GM12878 (cell line): Measurements from ENCODE around the gene CCDC178. TPM values are rescaled to one million over a fixed set of nuclear protein-coding genes. Genes with fewer than 3 reads are reported as not detected.

Experiments used
- ATAC-seq: fragments of 200-7000 bp; cut with Tn5 transposase; 3 replicates; pipeline ENCODE4 v1.9.1; 2020; ENCODE audit warnings: mild to moderate bottlenecking, moderate library complexity
- BruUV-seq: library from RNA; stranded (reverse); fragments of 400-500 nt; replicated peaks from 2 replicates; lab custom pipeline; 2021; lab: Mats Ljungman, UMichigan
- CTCF ChIA-PET: fragments of 300-600 bp; sonication (Branson Sonifier 250); formaldehyde crosslinking; extraction: SDS; loops from one replicate; lab custom pipeline; 2021; ENCODE audit warnings: inconsistent platforms; lab: Yijun Ruan, JAX
- POLR2A ChIA-PET: fragments of 350-600 bp; formaldehyde crosslinking; extraction: SDS; loops from one replicate; lab custom pipeline; 2021; ENCODE audit warnings: inconsistent platforms; lab: Charles Lee
- RAD21 ChIA-PET: fragments of 300-600 bp; sonication (Branson Sonifier 250); formaldehyde crosslinking; loops from one replicate; lab custom pipeline; 2023; ENCODE audit warnings: antibody characterized with exemption; ENCODE audit not compliant: unreplicated experiment; lab: Charles Lee
- SMC1A ChIA-PET: fragments of 300-600 bp; sonication (Branson Sonifier 250); formaldehyde crosslinking; loops from one replicate; lab custom pipeline; 2023; ENCODE audit not compliant: unreplicated experiment, uncharacterized antibody; lab: Charles Lee
- DNase-seq: peaks from one replicate; pipeline ENCODE4 v3.0.0-alpha.2; 2011; ENCODE audit warnings: low read depth, low spot score
- FAIRE-seq: peaks from 3 replicates; lab custom pipeline; 2011; peaks lifted over from hg19 to GRCh38; lab: Jason Lieb, UNC
- H2AFZ ChIP-seq: 2 replicates; pipeline ENCODE4 v1.6.0; 2011; ENCODE audit warnings: low read depth, low read length, control low read depth; ENCODE audit not compliant: control insufficient read depth
- H3K27ac ChIP-seq: 2 replicates; pipeline ENCODE4 v1.5.1; 2011; ENCODE audit warnings: control low read depth; ENCODE audit not compliant: control insufficient read depth, insufficient read depth
- H3K27me3 ChIP-seq, 2 experiments: replicated peaks in 1 of 2; 2 replicates each; pipeline versions ENCODE4 v1.6.0 to v1.6.1; 2011; ENCODE audit warnings: low read length in 1 of 2; ENCODE audit not compliant: control insufficient read depth in 2 of 2, insufficient read depth in 2 of 2
- H3K36me3 ChIP-seq, 2 experiments: 2 replicates each; pipeline ENCODE4 v1.5.1; 2011; ENCODE audit warnings: low read length in 1 of 2; ENCODE audit not compliant: control insufficient read depth in 2 of 2, insufficient read depth in 2 of 2
- H3K4me1 ChIP-seq: 2 replicates; pipeline ENCODE4 v1.6.1; 2011; ENCODE audit warnings: mild to moderate bottlenecking, low read length, moderate library complexity, mixed read lengths; ENCODE audit not compliant: control insufficient read depth, insufficient read depth
- H3K4me2 ChIP-seq: 2 replicates; pipeline ENCODE4 v1.6.0; 2011; ENCODE audit warnings: control low read depth; ENCODE audit not compliant: control insufficient read depth, insufficient read depth
- H3K4me3 ChIP-seq: fragments of 200-600 bp; sonication (generic); 2 replicates; pipeline ENCODE4 v1.5.1; 2016
- H3K79me2 ChIP-seq: 2 replicates; pipeline ENCODE4 v1.6.0; 2011; ENCODE audit warnings: low read length; ENCODE audit not compliant: control insufficient read depth, insufficient read depth
- H3K9ac ChIP-seq: 2 replicates; pipeline ENCODE4 v1.8.0; 2011; ENCODE audit warnings: low read length, control low read depth, mixed read lengths; ENCODE audit not compliant: control insufficient read depth, insufficient read depth
- H3K9me3 ChIP-seq: replicated peaks from 3 replicates; pipeline ENCODE4 v1.5.1; 2011; ENCODE audit warnings: mild to moderate bottlenecking, low read length; ENCODE audit not compliant: control insufficient read depth, insufficient read depth
- H4K20me1 ChIP-seq: 2 replicates; pipeline ENCODE4 v1.6.0; 2011; ENCODE audit not compliant: control insufficient read depth, insufficient read depth
- BACH1 ChIP-seq: fragments of 450-650 bp; IDR thresholded peaks from 2 replicates; pipeline ENCODE4 v1.6.1; 2017; ENCODE audit warnings: mild to moderate bottlenecking, borderline replicate concordance
- CEBPZ ChIP-seq: fragments of 150-350 bp; IDR thresholded peaks from 2 replicates; pipeline ENCODE4 v1.6.1; 2016; ENCODE audit warnings: low read depth, low read length
- DPF2 ChIP-seq: fragments of 450-650 bp; IDR thresholded peaks from 2 replicates; pipeline ENCODE4 v1.6.1; 2017; ENCODE audit warnings: mild to moderate bottlenecking
- IKZF2 ChIP-seq, 2 experiments: fragments of 450-650 bp; IDR thresholded peaks; 2 replicates each; pipeline ENCODE4 v1.6.1; 2017; ENCODE audit warnings: mild to moderate bottlenecking in 2 of 2, moderate library complexity in 2 of 2
- JUND ChIP-seq: IDR thresholded peaks from 2 replicates; pipeline ENCODE4 v1.6.1; 2012; ENCODE audit warnings: low read depth, mild to moderate bottlenecking, low read length, improper control_type of control experiment, moderate library complexity
- MTA2 ChIP-seq: fragments of 450-650 bp; IDR thresholded peaks from 2 replicates; pipeline ENCODE4 v1.6.1; 2016; ENCODE audit warnings: low read depth, mild to moderate bottlenecking, moderate library complexity
- NKRF ChIP-seq: fragments of 450-650 bp; conservative IDR thresholded peaks from 2 replicates; pipeline ENCODE4 v1.6.1; 2017; ENCODE audit warnings: mild to moderate bottlenecking, moderate library complexity
- RCOR1 ChIP-seq: conservative IDR thresholded peaks from 2 replicates; pipeline ENCODE4 v1.6.1; 2012; ENCODE audit warnings: low read depth, low read length, improper control_type of control experiment
- RFX5 ChIP-seq: IDR thresholded peaks from 2 replicates; pipeline ENCODE4 v1.6.1; 2011; ENCODE audit warnings: low read depth, low read length, improper control_type of control experiment
- SMC3 ChIP-seq: IDR thresholded peaks from 2 replicates; pipeline ENCODE4 v1.6.1; 2011; ENCODE audit warnings: low read length, improper control_type of control experiment, borderline replicate concordance
- SP1 ChIP-seq: IDR thresholded peaks from one replicate; pipeline ENCODE4 v1.6.1; 2011; ENCODE audit warnings: low read depth, low read length
- TCF3 ChIP-seq: IDR thresholded peaks from 2 replicates; pipeline ENCODE4 v1.6.1; 2012; ENCODE audit warnings: low read depth, mild to moderate bottlenecking, low read length, borderline replicate concordance; ENCODE audit not compliant: insufficient read depth
- ZNF592 ChIP-seq: fragments of 450-650 bp; IDR thresholded peaks from 2 replicates; pipeline ENCODE4 v1.6.1; 2017; ENCODE audit warnings: mild to moderate bottlenecking, moderate library complexity
- WGBS: methylation state at CpG from one replicate; pipeline ENCODE4 v1.1.6; 2016; ENCODE audit warnings: low lambda C conversion rate; ENCODE audit not compliant: insufficient replicate concordance, insufficient coverage; ENCODE audit errors: missing lambda C conversion rate; 5-methylcytosine and 5-hydroxymethylcytosine counted together
- in situ Hi-C: fragments of 300-500 bp; cut with MboI; formaldehyde crosslinking; loops from 9 replicates; pipeline ENCODE4 v1.14.3; 2018; ENCODE audit warnings: mixed read lengths
- intact Hi-C: fragments of 100-400 bp; cut with micrococcal nuclease; formaldehyde crosslinking; loops from one replicate; pipeline ENCODE4 v1.14.2; 2022; ENCODE audit not compliant: unreplicated experiment
- polyA plus RNA-seq, 11 experiments: library from polyadenylated mRNA; depleted of rRNA in 4 of 11; unstranded in 6 of 11; stranded (reverse) in 5 of 11; fragments of >200 nt; fragmentation: Nextera tagmentation in 4 of 11; fragmentation: Illumina TruSeq in 1 of 11; extraction: Ambion mirVana in 4 of 11; extraction: Trizol in 1 of 11; gene quantifications; 1 replicate in 1 of 11; 2 replicates in 10 of 11; pipeline versions ENCODE4 v1.2.1 to v1.2.3, GENCODE V29; 2011 to 2016; ENCODE audit warnings: inconsistent platforms in 2 of 11, missing spikeins in 2 of 11, low read depth in 1 of 11
- total RNA-seq, 4 experiments: library from RNA; depleted of rRNA in 3 of 4; stranded (reverse); fragments of >200 nt in 3 of 4; fragmentation: Illumina TruSeq in 1 of 4; extraction: Trizol in 1 of 4; gene quantifications; 2 replicates each; pipeline versions ENCODE4 v1.2.1 to v1.2.3, GENCODE V29; 2013 to 2021

CCDC178 gene
- total and polyA plus RNA-seq, 10 of the 15 experiments (the other 5 are each of a cell fraction or from before 2014, with no cell fraction given), result 0.04 TPM; not detected in 9

- no peak for TF ChIP-seq NKRF
Observed at GRCh38 chr18:33307520-33307919, 133.0 kb downstream of the CCDC178 start (continued).

- WGBS, result 18% methylated on average over 3 of the region's 3 CpGs
- Histone ChIP-seq H3K27me3 (no peaks in the 10 kb centered on the region), H3K4me1 (no peaks in the 10 kb centered on the region)
- TF ChIP-seq SMC3 (no peak), JUND (no peak), TCF3 (no peak), ZNF592 (no peak), RFX5 (no peak), DPF2 (no peak), SP1 (no peak), IKZF2 (IDR thresholded peaks at IDR 0.05) (no peak), MTA2 (no peak), BACH1 (no peak), CEBPZ (no peak), RCOR1 (no peak)
- TF ChIP-seq, all 136 proteins: peak for 0
- no peak overlapping the region for H3K4me2 ChIP-seq
- intact Hi-C loops, result no loop called here
- H4K20me1 ChIP-seq, result no peaks in the 10 kb centered on the region
- FAIRE-seq (no peak), ATAC-seq (no peak), DNase-seq (no peak)
- RAD21 ChIA-PET, result no interaction called here
- no peak overlapping the region for H2AFZ ChIP-seq
- no peak overlapping the region for H3K4me3 ChIP-seq
- no peak overlapping the region for H3K27ac ChIP-seq
- no peaks in the 10 kb centered on the region for H3K36me3 ChIP-seq
- POLR2A ChIA-PET, result no interaction called here
- CTCF ChIA-PET, result no interaction called here
- no TSS peak for BruUV-seq
- in situ Hi-C loops, result no loop called here
- SMC1A ChIA-PET, result no interaction called here
- no peak overlapping the region for H3K9ac ChIP-seq
- no peaks in the 10 kb centered on the region for H3K9me3 ChIP-seq
- no peaks in the 10 kb centered on the region for H3K79me2 ChIP-seq
Observed at GRCh38 chr18:33304277-33304676, 136.2 kb downstream of the CCDC178 start.
